Stimulated activated CD4-positive, alpha-beta T cell treated with anti-CD3 and anti-CD28 coated beads, Interleukin-4, amount 100 ng/mL, for 24 hours (primary cell): Measurements from ENCODE around the gene EEF1AKMT4.

Experiments
- DNase-seq: peaks from one replicate; pipeline ENCODE4 v3.0.0-alpha.2; 2020

The EEF1AKMT4 gene

DNA sequence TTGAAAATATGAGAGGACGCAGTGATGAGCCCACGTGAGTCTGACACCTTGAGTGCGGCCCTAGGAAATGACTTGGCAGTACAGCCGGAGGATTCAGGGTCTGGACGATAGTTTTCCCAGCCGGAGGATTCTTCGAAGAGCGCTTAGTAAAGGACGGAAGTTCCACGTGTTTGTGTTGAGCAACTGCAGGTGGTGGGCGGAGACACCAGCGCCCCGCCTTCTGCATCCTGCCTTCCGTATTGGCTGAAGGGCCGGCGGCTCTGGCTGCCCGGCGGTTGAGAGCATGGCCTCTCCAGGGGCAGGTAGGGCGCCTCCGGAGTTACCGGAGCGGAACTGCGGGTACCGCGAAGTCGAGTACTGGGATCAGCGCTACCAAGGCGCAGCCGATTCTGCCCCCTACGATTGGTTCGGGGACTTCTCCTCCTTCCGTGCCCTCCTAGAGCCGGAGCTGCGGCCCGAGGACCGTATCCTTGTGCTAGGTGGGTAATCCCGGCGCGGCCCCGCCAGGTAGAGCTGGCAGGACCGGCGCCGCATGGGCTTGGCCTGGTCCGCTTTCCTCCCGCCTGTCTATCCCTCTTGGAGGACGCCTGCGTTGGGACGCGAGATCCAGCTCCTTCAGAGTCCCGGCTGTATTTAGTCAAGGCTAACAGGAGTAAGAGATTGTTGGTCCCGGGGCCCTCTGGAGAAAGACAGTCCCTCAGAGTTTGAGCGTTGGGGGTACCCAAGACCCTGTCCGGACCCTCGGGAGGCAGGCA is at the start of gene EEF1AKMT4:
EEF1AKMT4 (plus strand) TSS at position 261 of the 755 bp plus-strand sequence; CDS start at position 284, 23 bp downstream.
- peak; percentile 97 for DNase-seq

DNA sequence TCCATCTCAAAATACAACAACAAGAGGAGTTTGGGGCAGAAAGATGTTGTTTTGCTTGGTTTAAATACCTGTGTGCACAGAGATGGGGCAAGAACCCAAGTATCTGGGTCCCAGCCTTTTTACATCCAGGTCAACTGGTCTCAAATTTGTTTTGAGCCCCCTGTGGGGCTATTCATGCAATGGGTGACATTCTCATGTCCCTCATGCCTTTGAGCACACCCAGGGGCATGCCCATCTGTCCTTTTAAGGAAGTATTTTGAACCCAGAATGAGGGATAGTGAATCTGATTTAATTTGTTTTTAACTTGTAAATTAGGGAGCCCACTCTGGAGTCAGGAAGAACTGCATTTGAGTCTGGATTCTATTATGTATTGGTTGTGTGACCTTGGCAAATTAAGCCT is 48.6 kb upstream of the EEF1AKMT4 start:
- DNase-seq, result no peak

- DNase-seq, result no peak
Observed at GRCh38 chr3:184203526-184203925, 45.9 kb upstream of the EEF1AKMT4 start.

GRCh38 chr3:184209146-184209923 is 40.1 kb upstream of the EEF1AKMT4 start:
- no peak for DNase-seq

- no peak for DNase-seq
Observed at GRCh38 chr3:184211297-184211696, 38.2 kb upstream of the EEF1AKMT4 start.

- DNase-seq, result no peak
Observed at GRCh38 chr3:184211718-184212117, 37.8 kb upstream of the EEF1AKMT4 start.

- DNase-seq, result no peak
Observed at GRCh38 chr3:184218814-184219213, 30.7 kb upstream of the EEF1AKMT4 start.

GRCh38 chr3:184222521-184222920 is 27.0 kb upstream of the EEF1AKMT4 start:
- DNase-seq, result no peak

DNA sequence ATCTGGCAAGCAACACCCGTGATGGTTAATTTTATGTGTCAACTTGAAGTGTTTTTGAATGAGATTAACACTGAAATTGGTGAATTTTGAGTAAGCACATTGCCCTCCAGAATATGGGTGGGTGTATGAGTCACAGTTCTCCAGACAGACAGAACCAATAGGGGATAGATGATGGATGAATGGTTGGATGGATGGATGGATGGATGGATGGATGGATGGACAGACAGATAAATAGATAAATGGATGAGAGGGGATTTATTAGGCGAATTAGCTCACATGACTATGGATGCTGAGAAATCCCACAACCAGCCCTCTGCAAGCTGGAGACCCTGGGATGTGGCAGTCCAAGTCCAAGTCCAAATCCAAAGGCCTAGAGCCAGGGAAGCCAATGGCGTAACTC is 25.5 kb upstream of the EEF1AKMT4 start:
- DNase-seq, result no peak

GRCh38 chr3:184227481-184227935 is 22.0 kb upstream of the EEF1AKMT4 start:
- DNase-seq, result peak; percentile 50

DNA sequence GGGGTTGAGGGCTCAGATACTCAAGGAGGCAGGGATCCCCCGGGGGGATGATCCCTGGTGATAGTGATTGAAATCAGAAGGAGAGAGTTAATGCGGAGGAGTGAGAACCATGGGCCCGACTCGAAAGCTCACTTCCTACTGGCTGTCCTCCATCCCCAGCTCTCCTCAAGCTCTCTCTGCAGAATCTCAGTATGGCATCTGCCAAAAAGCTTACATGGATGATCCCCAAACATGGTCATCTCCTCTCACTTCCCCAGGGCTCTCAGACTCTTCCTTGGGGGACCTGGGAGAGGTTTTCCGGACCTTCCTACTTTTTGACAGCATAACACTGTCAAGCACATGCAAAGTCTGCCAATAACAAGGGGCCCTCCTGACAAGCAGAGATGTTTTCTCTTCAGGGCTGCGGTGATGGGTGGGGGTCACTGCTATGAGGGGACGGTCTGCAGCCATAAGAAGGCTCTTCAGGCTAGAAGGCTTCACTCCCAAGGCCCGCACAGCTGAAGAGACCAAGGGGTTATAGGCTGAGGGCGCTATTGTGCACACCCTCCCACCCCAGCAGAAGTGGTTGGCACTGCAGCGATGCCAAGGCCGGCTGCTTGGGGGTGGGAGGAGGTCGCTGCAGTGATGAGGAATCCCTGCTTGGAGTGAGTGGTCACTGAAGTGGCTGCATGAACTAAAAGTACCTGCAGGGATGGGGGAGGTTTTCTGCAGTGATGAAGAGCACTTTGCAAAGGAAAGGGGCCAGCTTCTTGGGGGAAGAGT is 20.9 kb upstream of the EEF1AKMT4 start:
- no peak for DNase-seq

GRCh38 chr3:184229394-184230080 is 19.9 kb upstream of the EEF1AKMT4 start, which contains the start of gene VWA5B2:
VWA5B2 (plus strand) TSS chr3:184229585; CDS start chr3:184230529, 944 bp downstream.
- peak; percentile 65 for DNase-seq

DNA sequence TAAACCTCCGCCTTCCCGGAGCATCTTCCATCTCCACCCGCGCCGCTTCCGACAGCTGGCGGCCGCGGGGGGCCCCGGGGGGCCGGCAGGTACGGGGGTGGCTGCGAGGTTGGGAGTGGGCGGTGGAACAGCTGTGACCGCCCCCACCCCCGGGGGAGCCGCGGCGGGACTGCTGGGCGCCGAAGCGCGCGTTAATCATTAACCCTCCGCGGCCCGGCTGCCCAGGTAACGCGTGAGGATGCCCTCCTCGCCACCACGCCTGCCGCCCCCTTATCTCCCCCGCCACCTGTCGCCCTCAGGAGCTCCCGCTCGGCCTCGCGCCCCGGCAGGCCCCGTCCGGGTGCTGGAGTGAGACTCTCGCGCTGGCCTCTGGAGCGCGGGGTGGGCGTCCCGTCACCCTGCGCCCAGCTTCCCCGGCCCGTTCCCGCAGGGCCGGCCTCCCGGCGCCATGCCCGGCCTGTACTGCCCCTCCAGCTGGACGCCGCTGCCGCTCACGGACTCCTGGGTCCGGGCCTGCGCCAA is 19.3 kb upstream of the EEF1AKMT4 start:
- no peak for DNase-seq

DNA sequence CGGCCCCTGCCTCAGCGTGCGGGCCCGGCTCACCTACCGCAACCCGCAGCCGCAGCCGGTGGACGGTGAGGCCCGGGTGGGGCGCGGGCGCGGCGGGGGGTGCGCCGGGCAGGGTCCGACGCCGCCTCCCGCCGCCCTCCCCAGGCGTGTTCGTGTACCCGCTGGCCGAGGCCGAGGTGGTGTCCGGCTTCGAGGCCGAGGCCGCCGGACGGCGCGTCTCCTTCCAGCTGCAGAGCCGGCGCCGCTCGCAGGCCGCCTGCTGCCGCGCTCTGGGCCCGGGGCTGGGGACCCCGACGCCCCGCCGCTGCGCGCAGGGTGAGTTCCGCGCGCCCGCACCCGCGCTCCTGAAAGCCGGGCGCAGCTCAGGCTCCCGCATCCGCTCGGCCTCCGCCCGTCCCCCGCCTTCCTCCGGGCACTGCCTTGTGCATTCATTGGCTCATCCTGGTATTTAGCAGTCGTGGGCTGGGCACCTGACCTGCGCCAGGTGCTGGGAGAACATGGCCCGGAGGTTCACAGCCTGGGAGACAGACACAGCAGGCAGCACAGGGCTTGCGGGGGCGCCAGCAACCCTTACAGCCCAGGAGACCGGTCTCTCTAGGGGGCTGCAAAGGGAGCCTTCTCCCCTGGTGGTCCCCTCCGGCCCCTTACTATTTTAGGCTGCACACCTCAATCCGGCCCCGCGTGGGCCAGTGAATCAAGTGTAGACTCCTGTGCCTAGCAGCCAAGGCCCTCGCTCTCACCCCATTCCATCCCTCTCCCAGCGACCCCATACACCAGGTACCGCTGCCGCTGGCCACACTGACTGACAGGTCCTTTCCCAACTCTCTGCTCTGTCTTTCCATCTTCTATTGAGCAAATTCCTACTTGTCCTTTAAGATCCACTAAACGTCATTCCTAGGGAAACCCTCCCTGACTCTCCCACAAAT is 18.6 kb upstream of the EEF1AKMT4 start:
- no peak for DNase-seq

DNA sequence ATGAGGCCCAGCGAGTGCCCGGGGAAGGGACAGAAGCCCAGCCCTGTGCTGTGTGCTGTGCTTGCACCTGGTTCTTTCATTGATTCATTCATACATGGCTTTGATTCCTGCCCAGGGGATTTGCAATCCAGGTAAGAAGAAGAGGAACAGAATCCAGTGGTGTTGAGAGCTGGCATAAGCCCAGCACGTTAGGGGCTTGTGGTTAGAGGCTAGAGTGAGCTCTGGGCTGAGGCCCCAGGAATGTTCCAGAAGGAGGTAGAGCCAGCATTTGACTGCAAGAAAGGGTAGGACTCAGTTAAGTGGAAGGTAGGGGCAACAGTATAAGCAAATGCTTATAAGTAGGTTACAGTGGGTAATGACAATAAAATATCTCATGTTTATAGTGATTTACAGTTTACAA is 17.8 kb upstream of the EEF1AKMT4 start:
- no peak for DNase-seq

GRCh38 chr3:184233127-184233843 is 16.2 kb upstream of the EEF1AKMT4 start:
- no peak for DNase-seq

DNA sequence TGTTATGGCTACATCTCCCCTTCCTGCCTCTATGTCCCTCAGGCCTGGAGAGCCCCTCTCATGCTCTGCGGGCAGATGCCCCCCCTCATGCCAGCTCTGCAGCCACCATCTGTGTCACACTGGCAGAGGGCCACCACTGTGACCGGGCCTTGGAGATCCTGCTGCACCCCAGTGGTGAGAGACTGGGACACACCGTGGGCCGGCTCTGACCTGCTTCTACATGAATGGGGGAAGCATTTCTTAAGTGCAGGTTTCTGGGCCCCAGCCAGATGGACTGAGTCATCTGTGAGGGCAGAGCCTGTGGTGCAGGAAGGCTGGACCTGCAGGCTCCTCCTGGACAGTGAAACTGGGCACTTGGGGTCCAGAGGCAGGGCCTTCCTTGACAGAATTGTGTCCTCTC is 15.2 kb upstream of the EEF1AKMT4 start:
- DNase-seq, result no peak

GRCh38 chr3:184234671-184235380 is 14.6 kb upstream of the EEF1AKMT4 start:
- DNase-seq, result no peak

DNA sequence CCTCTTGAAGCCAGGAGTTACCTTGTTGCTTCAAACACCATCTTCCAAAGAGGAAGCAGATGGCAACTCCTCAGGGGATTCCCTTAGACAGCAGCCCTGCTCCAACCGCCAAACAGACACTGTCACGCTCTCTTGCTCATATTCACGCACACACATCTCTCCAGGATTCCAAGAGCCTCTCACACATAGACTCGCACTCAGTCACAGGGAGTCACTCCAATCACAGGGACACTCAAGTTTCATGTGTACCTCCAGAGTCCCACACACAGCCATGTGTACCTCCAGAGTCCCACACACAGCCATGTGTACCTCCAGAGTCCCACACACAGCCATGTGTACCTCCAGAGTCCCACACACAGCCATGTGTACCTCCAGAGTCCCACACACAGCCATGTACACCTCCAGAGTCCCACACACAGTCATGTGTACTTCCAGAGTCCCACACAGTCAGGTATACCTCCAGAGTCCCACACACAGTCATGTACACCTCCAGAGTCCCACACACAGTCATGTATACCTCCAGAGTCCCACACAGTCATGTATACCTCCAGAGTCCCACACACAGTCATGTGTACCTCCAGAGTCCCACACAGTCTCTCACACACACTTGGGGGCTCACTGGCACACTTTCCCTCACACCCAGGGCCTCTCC is 14.0 kb upstream of the EEF1AKMT4 start:
- DNase-seq, result no peak
